ENCODE results near the gene CFAP221. TPM values are rescaled to one million over a fixed set of nuclear protein-coding genes. Genes with fewer than 3 reads are reported as not detected.

Gene CFAP221
- total and polyA plus RNA-seq, 2 donors (not counting 3 experiments of a cell fraction or from before 2014, with no cell fraction given) = 0.06 TPM; not detected in 1

- no peak for FAIRE-seq
- H3K9me3 ChIP-seq (replicated peaks; ENCODE audit: control insufficient read depth, insufficient read depth, low read length) = no peaks in the 10 kb centered on the region
- H2AFZ ChIP-seq (ENCODE audit: low read depth, low read length) = no peak overlapping the region
- no peak overlapping the region for H3K4me3 ChIP-seq (replicated peaks in 1 of 3; ENCODE audit: insufficient read depth in 1 of 3, low read depth in 1 of 3, low read length in 3 of 3)
- H3K4me1 ChIP-seq (ENCODE audit: control insufficient read depth, extremely low read depth, insufficient read depth, low read length) = no peaks in the 10 kb centered on the region
- dilution Hi-C loops (cut with MboI; ENCODE audit: extremely low pct_ligation_motif_present, low sequenced_read_pairs) = no loop called here
- CTCF ChIA-PET = interaction anchor here (1.4 kb wide), 1 partner anchor 65 kb away, joined by 3 read pairs; no protein-coding TSS in a partner anchor
- POLR2A ChIA-PET = no interaction called here
- H3K9me1 ChIP-seq (replicated peaks; ENCODE audit: control insufficient read depth, extremely low read depth, insufficient read depth, low read length) = no peaks in the 10 kb centered on the region
- peaks cover 0 to 4% of the 10 kb centered on the region in 2 experiments for H3K27me3 ChIP-seq (ENCODE audit: control insufficient read depth in 2 of 2, insufficient read depth in 2 of 2, low read length in 2 of 2)
- DNase-seq (ENCODE audit: low read depth, low spot score) = no peak
- H3K79me2 ChIP-seq (ENCODE audit: control insufficient read depth, insufficient read depth, low read length) = no peaks in the 10 kb centered on the region
- no peaks in the 10 kb centered on the region for H3K36me3 ChIP-seq (ENCODE audit: control insufficient read depth in 2 of 2, extremely low read depth in 1 of 2, insufficient read depth in 2 of 2, low read length in 2 of 2)
- intact Hi-C loops (cut with micrococcal nuclease) = no loop called here
- no peak overlapping the region for H3K27ac ChIP-seq (ENCODE audit: insufficient read depth, low read depth, low read length)
- no peak for TF ChIP-seq CTCF (IDR thresholded peaks at IDR 0.05; ENCODE audit: extremely low read depth in 1 of 2, insufficient read depth in 1 of 2, low read depth in 1 of 2, low read length in 2 of 2)
- no peak for TF ChIP-seq JUN (IDR thresholded peaks at IDR 0.05; ENCODE audit: borderline replicate concordance, insufficient read depth, insufficient read length, low read depth)
- no peak for TF ChIP-seq POLR2AphosphoS5 (IDR thresholded peaks at IDR 0.05; ENCODE audit: insufficient read depth, low read depth, low read length)
- no peak for TF ChIP-seq FOS (IDR thresholded peaks at IDR 0.05; ENCODE audit: borderline replicate concordance, insufficient read depth, low read length)
- no peak for TF ChIP-seq MAX (IDR thresholded peaks at IDR 0.05; ENCODE audit: insufficient read depth, insufficient read length)
- BruUV-seq (replicated peaks) = no TSS peak
- H3K9ac ChIP-seq (replicated peaks; ENCODE audit: extremely low read depth, insufficient read depth, low read length) = no peak overlapping the region
- H4K20me1 ChIP-seq (replicated peaks; ENCODE audit: control insufficient read depth, extremely low read depth, insufficient read depth, low read length) = no peaks in the 10 kb centered on the region
- H3K4me2 ChIP-seq (ENCODE audit: insufficient read depth, low read length) = no peak overlapping the region
Observed at GRCh38 chr2:119516121-119516520, 28.1 kb upstream of the CFAP221 start.

Measured in endothelial cell of umbilical vein (primary cell).